H9 (cell line): ENCODE measurements around the gene SLC35F3. TPM values are rescaled to one million over a fixed set of nuclear protein-coding genes. Genes with fewer than 3 reads are reported as not detected.

Experiments used
- DNase-seq: peaks from one replicate; pipeline ENCODE4 v3.0.0-alpha.2; 2017
- H2AFZ ChIP-seq: one replicate; pipeline ENCODE4 v1.6.1; 2013; ENCODE audit warnings: mild to moderate bottlenecking, low read length, control low read depth, moderate library complexity
- H2AK5ac ChIP-seq: 2 replicates; pipeline ENCODE4 v1.6.1; 2013; ENCODE audit warnings: low read length, control low read depth, mixed read lengths; ENCODE audit not compliant: insufficient read length
- H2BK120ac ChIP-seq: one replicate; pipeline ENCODE4 v1.6.1; 2013; ENCODE audit warnings: low read depth, mild to moderate bottlenecking, low read length, control low read depth, inconsistent platforms; ENCODE audit not compliant: poor library complexity, severe bottlenecking
- H2BK12ac ChIP-seq: 2 replicates; pipeline ENCODE4 v1.6.1; 2013; ENCODE audit warnings: low read length, control low read depth, mixed read lengths, low read depth; ENCODE audit not compliant: insufficient read length
- H2BK15ac ChIP-seq: 2 replicates; pipeline ENCODE4 v1.6.1; 2013; ENCODE audit warnings: low read depth, low read length, control low read depth
- H2BK20ac ChIP-seq: one replicate; pipeline ENCODE4 v1.6.1; 2013; ENCODE audit warnings: low read depth, mild to moderate bottlenecking, low read length, control low read depth, inconsistent platforms; ENCODE audit not compliant: poor library complexity, severe bottlenecking
- H2BK5ac ChIP-seq: 2 replicates; pipeline ENCODE4 v1.6.1; 2013; ENCODE audit warnings: low read length, control low read depth, mixed read lengths; ENCODE audit not compliant: insufficient read length
- H3K14ac ChIP-seq: 2 replicates; pipeline ENCODE4 v1.6.1; 2013; ENCODE audit warnings: low read length, control low read depth; ENCODE audit not compliant: insufficient read depth
- H3K18ac ChIP-seq: 2 replicates; pipeline ENCODE4 v1.6.1; 2013; ENCODE audit warnings: low read depth, mild to moderate bottlenecking, mixed read lengths, low read length, control low read depth; ENCODE audit not compliant: insufficient read length
- H3K23ac ChIP-seq: 2 replicates; pipeline ENCODE4 v1.6.1; 2013; ENCODE audit warnings: low read length, control low read depth, mixed read lengths, low read depth; ENCODE audit not compliant: insufficient read length
- H3K23me2 ChIP-seq: 2 replicates; pipeline ENCODE4 v1.6.1; 2013; ENCODE audit warnings: low read depth, mild to moderate bottlenecking, mixed read lengths, low read length, control low read depth; ENCODE audit not compliant: insufficient read length, poor library complexity, severe bottlenecking
- H3K27ac ChIP-seq: 2 replicates; pipeline ENCODE4 v1.5.1; 2013; ENCODE audit warnings: low read length, control low read depth, mixed read lengths, low read depth; ENCODE audit not compliant: insufficient read length
- H3K27me3 ChIP-seq: 2 replicates; pipeline ENCODE4 v1.6.1; 2013; ENCODE audit warnings: low read length, control low read depth, inconsistent platforms; ENCODE audit not compliant: insufficient read depth
- H3K4ac ChIP-seq: 2 replicates; pipeline ENCODE4 v1.6.1; 2013; ENCODE audit warnings: low read depth, mild to moderate bottlenecking, control low read depth, inconsistent platforms, low read length, moderate library complexity
- H3K4me1 ChIP-seq: 2 replicates; pipeline ENCODE4 v1.6.1; 2013; ENCODE audit warnings: low read length, control low read depth, inconsistent platforms; ENCODE audit not compliant: insufficient read depth
- H3K4me2 ChIP-seq: 2 replicates; pipeline ENCODE4 v1.6.1; 2013; ENCODE audit warnings: low read length, control low read depth, mixed read lengths; ENCODE audit not compliant: insufficient read length, insufficient read depth
- H3K56ac ChIP-seq: 2 replicates; pipeline ENCODE4 v1.6.1; 2013; ENCODE audit warnings: low read depth, mild to moderate bottlenecking, mixed read lengths, low read length, control low read depth; ENCODE audit not compliant: insufficient read length
- H3K79me1 ChIP-seq: 2 replicates; pipeline ENCODE4 v1.6.1; 2013; ENCODE audit warnings: low read depth, mild to moderate bottlenecking, moderate library complexity, low read length, control low read depth, inconsistent platforms; ENCODE audit not compliant: insufficient read depth, poor library complexity, severe bottlenecking
- H3K79me2 ChIP-seq: 2 replicates; pipeline ENCODE4 v1.6.1; 2013; ENCODE audit warnings: low read length, control low read depth, inconsistent platforms; ENCODE audit not compliant: insufficient read depth
- H3K9ac ChIP-seq: 2 replicates; pipeline ENCODE4 v1.6.1; 2013; ENCODE audit warnings: low read length, control low read depth, mixed read lengths; ENCODE audit not compliant: insufficient read length; ENCODE audit errors: extremely low read depth
- H3K9me3 ChIP-seq: one replicate; pipeline ENCODE4 v1.6.1; 2013; ENCODE audit warnings: low read depth, low read length, inconsistent platforms; ENCODE audit not compliant: control insufficient read depth
- H3T11ph ChIP-seq: one replicate; pipeline ENCODE4 v1.6.1; 2013; ENCODE audit warnings: mild to moderate bottlenecking, low read length, control low read depth, inconsistent platforms
- H4K20me1 ChIP-seq: one replicate; pipeline ENCODE4 v1.6.1; 2013; ENCODE audit not compliant: control insufficient read depth, insufficient read length, insufficient read depth
- H4K5ac ChIP-seq: 2 replicates; pipeline ENCODE4 v1.6.1; 2013; ENCODE audit warnings: low read depth, mild to moderate bottlenecking, mixed read lengths, low read length, control low read depth; ENCODE audit not compliant: insufficient read length
- H4K8ac ChIP-seq: replicated peaks from 2 replicates; pipeline ENCODE4 v1.6.1; 2013; ENCODE audit warnings: low read length, control low read depth, mixed read lengths, low read depth; ENCODE audit not compliant: insufficient read length
- H4K91ac ChIP-seq: 2 replicates; pipeline ENCODE4 v1.6.1; 2013; ENCODE audit warnings: low read depth, mild to moderate bottlenecking, moderate library complexity, mixed read lengths, low read length, control low read depth; ENCODE audit not compliant: insufficient read length
- H3K27ac Mint-ChIP-seq, 3 experiments: 2 replicates in 2 of 3; 3 replicates in 1 of 3; pipeline ENCODE4 v1.8.0; 2020 to 2021; ENCODE audit warnings: mixed read lengths in 3 of 3, mild to moderate bottlenecking in 1 of 3, moderate library complexity in 1 of 3
- H3K27me3 Mint-ChIP-seq: 2 replicates; pipeline ENCODE4 v1.8.0; 2021; ENCODE audit warnings: low read depth, mild to moderate bottlenecking, moderate library complexity, mixed read lengths
- H3K36me3 Mint-ChIP-seq, 3 experiments: 2 replicates in 2 of 3; 3 replicates in 1 of 3; pipeline ENCODE4 v1.8.0; 2020 to 2021; ENCODE audit warnings: low read depth in 3 of 3, mixed read lengths in 3 of 3; ENCODE audit not compliant: insufficient read depth in 1 of 3
- H3K4me1 Mint-ChIP-seq, 2 experiments: 2 replicates each; pipeline ENCODE4 v1.8.0; 2020; ENCODE audit warnings: mixed read lengths in 2 of 2
- H3K4me3 Mint-ChIP-seq, 2 experiments: 2 replicates in 1 of 2; 3 replicates in 1 of 2; pipeline ENCODE4 v1.8.0; 2020 to 2021; ENCODE audit warnings: mild to moderate bottlenecking in 2 of 2, mixed read lengths in 2 of 2, moderate library complexity in 1 of 2
- H3K9me3 Mint-ChIP-seq, 2 experiments: 2 replicates in 1 of 2; 3 replicates in 1 of 2; pipeline ENCODE4 v1.8.0; 2020; ENCODE audit warnings: mild to moderate bottlenecking in 2 of 2, mixed read lengths in 2 of 2, moderate library complexity in 1 of 2
- CTCF ChIP-seq: fragments of 200-600 bp; sonication (generic); conservative IDR thresholded peaks from 3 replicates; pipeline ENCODE4 v1.8.0; 2021; ENCODE audit warnings: antibody characterized with exemption, mild to moderate bottlenecking
- WGBS: extraction: QIAGEN DNeasy Blood & Tissue Kit; methylation state at CpG from one replicate; pipeline ENCODE4 v1.1.7; 2013; ENCODE audit warnings: missing lambda C conversion rate, low lambda C conversion rate, mixed read lengths; ENCODE audit not compliant: insufficient read length; ENCODE audit errors: extremely low coverage; 5-methylcytosine and 5-hydroxymethylcytosine counted together
- total RNA-seq: library from RNA; stranded (reverse); gene quantifications from 2 replicates; pipeline ENCODE4 v1.2.1, GENCODE V29; 2021

The SLC35F3 gene
- total RNA-seq, 1 experiment from 2014 or later: 0.81 TPM

GRCh38 chr1:234331507-234331906 is 427.0 kb downstream of the SLC35F3 start:
- H3K4me1 ChIP-seq: no peaks in the 10 kb centered on the region
- no peak overlapping the region for H3K4me2 ChIP-seq
- H2BK5ac ChIP-seq: no peak overlapping the region
- H3T11ph ChIP-seq: no peak overlapping the region
- H4K5ac ChIP-seq: no peak overlapping the region
- H3K79me2 ChIP-seq: no peaks in the 10 kb centered on the region
- H3K18ac ChIP-seq: no peak overlapping the region
- H3K27me3 ChIP-seq: no peaks in the 10 kb centered on the region
- no peak overlapping the region for H2BK20ac ChIP-seq
- H3K79me1 ChIP-seq: no peaks in the 10 kb centered on the region
- no peaks in the 10 kb centered on the region for H4K20me1 ChIP-seq
- no peak overlapping the region for H3K23ac ChIP-seq
- WGBS: no CpG with 5 or more reads among the region's 2 CpGs
- H3K56ac ChIP-seq: no peak overlapping the region
- no peak overlapping the region for H3K4ac ChIP-seq
- no peak overlapping the region for H2BK12ac ChIP-seq
- no peaks in the 10 kb centered on the region for H3K9me3 ChIP-seq
- H3K9me3 Mint-ChIP-seq: peaks cover 3 to 4% of the 10 kb centered on the region in 2 experiments; a peak in 4 of 5 replicates
- H3K27ac ChIP-seq: no peak overlapping the region
- H3K27me3 Mint-ChIP-seq: peaks cover 8% of the 10 kb centered on the region
- H3K27ac Mint-ChIP-seq: no peak overlapping the region
- TF ChIP-seq CTCF: no peak
- no peak overlapping the region for H4K8ac ChIP-seq
- no peak for DNase-seq
- peaks cover 9 to 10% of the 10 kb centered on the region in 2 experiments for H3K4me1 Mint-ChIP-seq
- no peak overlapping the region for H2BK120ac ChIP-seq
- H2BK15ac ChIP-seq: no peak overlapping the region
- no peak overlapping the region for H2AFZ ChIP-seq
- no peak overlapping the region for H3K4me3 Mint-ChIP-seq
- no peak overlapping the region for H4K91ac ChIP-seq
- no peak overlapping the region for H2AK5ac ChIP-seq
- peaks cover 0 to 2% (median 0%) of the 10 kb centered on the region in 3 experiments; a peak in 1 of 7 replicates for H3K36me3 Mint-ChIP-seq
- no peak overlapping the region for H3K14ac ChIP-seq
- no peaks in the 10 kb centered on the region for H3K23me2 ChIP-seq
- no peak overlapping the region for H3K9ac ChIP-seq
